GM15510 (cell line): ENCODE measurements around the gene STXBP3.
A peak's percentile ranks its signal among the peaks of the same experiment; 100 is the strongest.

ENCODE experiments used
- POLR2A ChIP-seq: IDR thresholded peaks from 3 replicates; pipeline ENCODE4 v1.6.1; 2011; ENCODE audit warnings: borderline replicate concordance; ENCODE audit not compliant: insufficient read length; ENCODE audit errors: extremely low read depth

STXBP3 gene, protein sequence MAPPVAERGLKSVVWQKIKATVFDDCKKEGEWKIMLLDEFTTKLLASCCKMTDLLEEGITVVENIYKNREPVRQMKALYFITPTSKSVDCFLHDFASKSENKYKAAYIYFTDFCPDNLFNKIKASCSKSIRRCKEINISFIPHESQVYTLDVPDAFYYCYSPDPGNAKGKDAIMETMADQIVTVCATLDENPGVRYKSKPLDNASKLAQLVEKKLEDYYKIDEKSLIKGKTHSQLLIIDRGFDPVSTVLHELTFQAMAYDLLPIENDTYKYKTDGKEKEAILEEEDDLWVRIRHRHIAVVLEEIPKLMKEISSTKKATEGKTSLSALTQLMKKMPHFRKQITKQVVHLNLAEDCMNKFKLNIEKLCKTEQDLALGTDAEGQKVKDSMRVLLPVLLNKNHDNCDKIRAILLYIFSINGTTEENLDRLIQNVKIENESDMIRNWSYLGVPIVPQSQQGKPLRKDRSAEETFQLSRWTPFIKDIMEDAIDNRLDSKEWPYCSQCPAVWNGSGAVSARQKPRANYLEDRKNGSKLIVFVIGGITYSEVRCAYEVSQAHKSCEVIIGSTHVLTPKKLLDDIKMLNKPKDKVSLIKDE

DNA sequence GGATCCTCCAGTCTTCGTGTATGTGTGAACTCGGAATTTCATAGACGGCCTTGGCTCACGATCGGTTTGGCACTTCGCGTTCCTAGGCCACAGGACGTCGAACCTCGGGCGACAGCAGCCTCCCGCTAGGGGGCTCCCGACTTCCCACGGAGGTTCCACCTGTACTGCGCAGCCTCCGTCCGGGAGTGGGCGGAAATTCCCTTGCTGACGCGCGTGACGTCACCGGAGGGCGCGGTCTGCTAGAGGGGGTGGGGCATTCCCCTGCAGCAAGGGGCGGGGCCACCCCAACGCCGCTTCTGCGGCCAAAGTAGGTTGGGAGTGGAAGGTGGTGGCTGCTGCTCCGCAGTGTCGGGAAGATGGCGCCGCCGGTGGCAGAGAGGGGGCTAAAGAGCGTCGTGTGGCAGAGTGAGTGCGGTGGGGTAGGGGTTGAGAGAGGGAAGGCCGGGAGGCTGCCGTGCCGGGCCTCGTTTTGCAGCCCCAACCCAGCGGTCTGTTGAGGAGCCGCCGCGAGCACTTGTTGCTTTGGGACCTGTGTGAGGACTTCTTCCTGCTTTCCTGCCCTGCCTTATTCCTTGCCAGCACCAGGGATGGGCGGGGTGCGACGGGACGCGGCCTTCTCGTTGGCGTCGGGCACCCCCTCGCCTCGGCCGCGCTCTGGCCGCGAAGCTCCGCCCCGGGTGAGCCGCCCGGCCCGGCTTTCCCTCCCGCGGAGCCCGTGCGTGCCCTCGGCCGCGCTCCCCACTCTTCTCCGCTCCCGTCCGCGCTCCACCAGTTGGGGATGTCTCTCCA, at the start of gene STXBP3:
Gene STXBP3, plus strand, starts transcription at position 293 of the 789 bp plus-strand sequence. Its CDS starts 64 bp downstream, at position 357.
- peak; percentile 88 for TF ChIP-seq POLR2A

DNA sequence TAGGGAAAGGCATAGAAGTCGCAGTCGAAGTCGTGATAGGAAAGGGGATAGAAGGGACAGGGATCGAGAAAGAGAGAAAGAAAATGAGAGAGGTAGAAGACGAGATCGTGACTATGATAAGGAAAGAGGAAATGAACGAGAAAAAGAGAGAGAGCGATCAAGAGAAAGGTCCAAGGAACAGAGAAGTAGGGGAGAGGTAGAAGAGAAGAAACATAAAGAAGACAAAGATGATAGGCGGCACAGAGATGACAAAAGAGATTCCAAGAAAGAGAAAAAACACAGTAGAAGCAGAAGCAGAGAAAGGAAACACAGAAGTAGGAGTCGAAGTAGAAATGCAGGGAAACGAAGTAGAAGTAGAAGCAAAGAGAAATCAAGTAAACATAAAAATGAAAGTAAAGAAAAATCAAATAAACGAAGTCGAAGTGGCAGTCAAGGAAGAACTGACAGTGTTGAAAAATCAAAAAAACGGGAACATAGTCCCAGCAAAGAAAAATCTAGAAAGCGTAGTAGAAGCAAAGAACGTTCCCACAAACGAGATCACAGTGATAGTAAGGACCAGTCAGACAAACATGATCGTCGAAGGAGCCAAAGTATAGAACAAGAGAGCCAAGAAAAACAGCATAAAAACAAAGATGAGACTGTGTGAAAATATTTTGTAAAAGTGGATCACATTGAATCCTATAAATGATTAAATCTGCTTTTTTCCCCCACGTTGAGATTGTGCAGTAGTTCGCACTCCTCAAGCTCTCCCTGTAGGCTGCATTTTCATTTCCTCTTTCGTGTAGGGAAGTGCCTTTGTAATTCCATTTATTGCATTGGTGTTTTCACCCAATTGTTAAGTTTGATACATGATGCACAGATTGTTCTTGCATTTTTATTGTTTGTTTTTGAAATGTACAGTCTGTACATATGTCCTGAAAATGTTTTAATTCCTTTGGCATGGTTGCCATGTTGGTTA, 46.8 kb upstream of the STXBP3 start:
- no peak for TF ChIP-seq POLR2A

DNA sequence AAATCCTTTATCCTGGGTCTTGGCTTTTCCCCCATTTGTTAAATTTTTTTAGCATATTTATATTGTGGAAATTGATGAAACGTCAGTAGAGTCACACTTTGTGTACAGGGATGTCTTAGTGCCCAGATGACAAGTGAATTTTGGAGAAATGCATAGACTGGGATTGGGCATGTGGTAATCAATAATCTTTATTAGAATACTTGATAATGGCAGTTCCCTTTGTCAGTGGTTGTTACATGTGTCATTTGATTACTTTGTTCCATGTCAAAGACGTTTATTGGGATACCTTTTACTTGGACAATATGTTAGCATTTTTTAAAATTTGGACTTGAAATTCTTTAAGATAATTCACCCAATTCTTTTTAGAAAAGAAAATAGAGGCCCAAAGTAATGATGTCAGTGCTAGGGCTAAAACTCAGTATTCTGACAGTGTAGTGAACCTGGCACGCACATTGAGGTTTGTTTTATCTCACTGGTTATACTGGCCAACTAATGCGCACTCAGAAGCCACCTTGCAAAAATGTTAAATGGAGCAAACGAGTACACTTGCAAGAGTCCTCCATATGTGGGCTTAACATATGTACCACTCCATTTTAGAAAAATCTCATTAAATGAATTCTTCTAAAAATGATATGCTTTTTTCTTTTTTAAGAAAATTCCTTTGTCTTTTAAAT, 45.2 kb upstream of the STXBP3 start:
- no peak for TF ChIP-seq POLR2A

DNA sequence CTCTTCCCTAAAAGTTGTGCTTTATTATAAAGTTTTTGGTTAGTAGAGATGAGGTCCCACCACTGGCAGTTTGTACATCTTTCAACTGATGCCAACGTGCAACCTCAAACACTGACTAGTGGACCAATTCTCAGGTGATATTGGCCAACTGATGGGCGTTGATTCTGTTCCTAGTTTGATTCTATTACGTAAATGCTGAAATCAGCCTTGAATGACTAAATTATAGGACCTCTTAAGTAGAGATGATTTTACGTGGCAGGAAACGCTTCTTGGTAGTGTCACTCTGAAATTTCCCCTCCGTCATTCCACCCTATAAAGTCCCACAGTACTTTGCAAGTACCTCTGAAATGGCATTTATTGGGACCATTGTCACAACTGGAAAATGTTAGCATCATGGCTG, 42.5 kb upstream of the STXBP3 start:
- TF ChIP-seq POLR2A: no peak

DNA sequence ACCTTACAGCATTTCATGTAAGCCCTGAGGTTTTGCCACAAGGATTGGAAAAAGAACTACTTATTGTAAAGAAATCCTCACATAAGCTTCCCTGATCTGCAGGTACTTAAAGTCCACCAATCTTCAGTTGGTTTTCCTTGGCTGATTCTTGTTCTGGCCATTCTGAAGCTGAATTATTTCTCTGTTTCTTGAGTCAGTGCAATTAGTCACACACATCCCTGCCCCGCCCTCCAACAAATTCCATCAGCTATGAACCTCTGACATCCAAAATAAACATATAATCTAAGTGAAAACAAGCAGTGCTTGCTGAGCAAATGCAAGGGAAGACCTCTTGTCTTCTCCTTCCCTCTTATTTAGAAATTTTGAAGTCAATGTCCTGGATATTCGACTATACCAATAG, 42.0 kb upstream of the STXBP3 start:
- no peak for TF ChIP-seq POLR2A

DNA sequence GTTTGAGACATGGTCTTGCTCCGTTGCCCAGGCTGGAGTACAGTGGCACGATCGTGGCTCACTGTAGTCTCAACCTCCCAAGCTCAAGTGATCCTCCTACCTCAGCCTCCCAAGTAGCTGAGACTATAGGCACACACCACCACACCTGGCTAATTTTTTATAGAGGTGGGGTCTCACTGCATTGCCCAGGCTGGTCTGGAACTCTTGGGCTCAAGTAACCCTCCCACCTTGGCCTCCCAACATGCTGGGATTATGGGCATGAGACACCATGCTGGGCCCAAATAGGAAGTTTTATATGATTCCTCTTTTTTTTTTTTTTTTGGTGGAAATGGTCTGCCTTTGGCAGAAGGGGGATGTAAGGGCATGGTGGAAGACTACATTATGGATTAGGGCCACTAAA, 39.8 kb upstream of the STXBP3 start:
- no peak for TF ChIP-seq POLR2A

DNA sequence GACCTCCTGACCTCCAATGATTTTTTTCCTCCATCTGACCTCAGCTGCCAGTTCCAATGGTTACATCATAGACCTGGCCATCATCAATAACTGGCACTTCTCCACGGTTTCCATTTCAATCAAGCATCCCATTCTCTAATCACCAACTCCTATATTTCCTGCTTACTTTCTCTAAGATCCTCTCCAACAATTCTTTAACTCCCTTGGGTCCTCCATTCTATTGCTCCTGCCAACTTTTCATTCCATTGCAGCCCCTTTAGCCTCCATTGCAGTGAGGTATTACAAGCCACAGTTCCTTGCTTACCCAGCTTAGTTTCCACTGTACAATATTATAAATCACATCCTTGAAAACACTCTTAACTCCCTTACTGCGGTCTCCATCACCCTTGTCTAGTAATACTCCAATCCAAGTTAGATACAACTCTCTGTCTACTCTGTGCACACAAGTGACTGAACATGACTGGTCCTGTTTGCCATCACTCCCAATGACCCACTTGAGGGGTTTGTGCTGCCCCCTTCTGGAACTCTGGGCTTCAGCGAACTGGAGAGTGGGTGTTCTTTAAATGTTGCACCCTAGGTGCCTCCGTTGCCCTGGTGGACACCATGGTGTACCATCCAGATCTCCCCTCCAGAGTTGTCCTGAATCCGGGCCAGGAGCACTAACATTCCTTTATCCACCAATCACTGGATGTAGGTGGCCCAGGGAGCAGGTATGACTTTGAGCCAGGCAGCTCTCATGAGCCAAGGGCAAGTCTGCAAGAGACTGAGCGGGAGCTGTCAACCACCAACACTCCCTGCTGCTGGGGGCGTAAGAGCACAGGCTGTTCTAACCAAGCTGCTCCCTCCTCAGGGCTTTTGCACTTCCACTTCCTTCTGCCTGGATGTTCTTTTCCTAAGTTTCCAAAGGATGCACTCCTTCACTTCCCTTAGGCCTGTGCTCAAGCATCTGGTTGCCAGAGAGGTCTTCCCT, 37.5 kb upstream of the STXBP3 start:
- TF ChIP-seq POLR2A: no peak

DNA sequence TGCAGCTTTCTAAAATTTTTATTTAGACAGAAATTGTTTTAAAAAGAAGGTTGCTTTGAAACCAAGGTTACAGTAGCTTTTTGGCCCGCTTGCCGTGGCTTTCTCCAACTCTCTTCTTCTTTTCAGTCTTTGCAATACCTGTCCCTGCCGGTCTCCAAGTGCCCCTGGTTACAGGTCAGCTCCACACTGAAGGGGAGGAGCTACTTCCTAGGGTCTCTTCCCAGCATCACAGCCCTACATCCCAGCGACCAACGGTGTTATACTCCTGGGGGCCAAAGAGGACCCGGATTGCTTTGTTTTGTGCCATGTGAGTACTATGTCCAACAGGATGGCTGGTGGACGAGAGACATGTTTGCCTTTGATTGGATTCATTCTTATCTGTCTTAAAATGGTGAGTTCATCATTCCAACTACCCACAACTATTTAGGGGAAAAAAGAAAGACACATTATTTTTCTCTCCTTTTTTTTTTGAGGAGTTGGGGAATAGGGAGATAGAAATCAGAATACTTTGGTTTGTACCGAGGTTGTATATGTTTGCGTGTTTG, 33.8 kb upstream of the STXBP3 start, which contains the start of gene FNDC7:
Gene FNDC7, plus strand, starts transcription at position 303 of the 545 bp plus-strand sequence. Its CDS starts 26 bp downstream, at position 329.
- no peak for TF ChIP-seq POLR2A

DNA sequence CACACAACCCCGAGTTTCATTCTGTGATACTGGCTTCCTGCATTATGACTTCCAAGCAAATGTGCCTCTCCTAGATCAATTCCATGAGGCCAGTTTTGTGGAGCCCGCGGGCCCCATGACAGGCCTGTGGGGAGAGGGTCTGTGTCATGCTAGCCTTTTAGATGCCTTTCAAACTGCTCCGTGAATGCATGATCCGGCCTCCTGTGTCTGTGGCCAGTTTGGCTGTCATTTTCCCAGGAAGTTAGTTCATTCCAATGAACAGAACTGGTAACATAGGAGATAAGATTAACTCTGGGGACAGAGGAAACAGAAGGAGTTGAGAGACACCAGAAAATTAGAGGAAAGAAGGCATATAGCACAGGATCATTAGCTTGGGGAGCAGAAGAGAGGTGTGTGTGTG, 30.5 kb upstream of the STXBP3 start:
- TF ChIP-seq POLR2A: no peak

DNA sequence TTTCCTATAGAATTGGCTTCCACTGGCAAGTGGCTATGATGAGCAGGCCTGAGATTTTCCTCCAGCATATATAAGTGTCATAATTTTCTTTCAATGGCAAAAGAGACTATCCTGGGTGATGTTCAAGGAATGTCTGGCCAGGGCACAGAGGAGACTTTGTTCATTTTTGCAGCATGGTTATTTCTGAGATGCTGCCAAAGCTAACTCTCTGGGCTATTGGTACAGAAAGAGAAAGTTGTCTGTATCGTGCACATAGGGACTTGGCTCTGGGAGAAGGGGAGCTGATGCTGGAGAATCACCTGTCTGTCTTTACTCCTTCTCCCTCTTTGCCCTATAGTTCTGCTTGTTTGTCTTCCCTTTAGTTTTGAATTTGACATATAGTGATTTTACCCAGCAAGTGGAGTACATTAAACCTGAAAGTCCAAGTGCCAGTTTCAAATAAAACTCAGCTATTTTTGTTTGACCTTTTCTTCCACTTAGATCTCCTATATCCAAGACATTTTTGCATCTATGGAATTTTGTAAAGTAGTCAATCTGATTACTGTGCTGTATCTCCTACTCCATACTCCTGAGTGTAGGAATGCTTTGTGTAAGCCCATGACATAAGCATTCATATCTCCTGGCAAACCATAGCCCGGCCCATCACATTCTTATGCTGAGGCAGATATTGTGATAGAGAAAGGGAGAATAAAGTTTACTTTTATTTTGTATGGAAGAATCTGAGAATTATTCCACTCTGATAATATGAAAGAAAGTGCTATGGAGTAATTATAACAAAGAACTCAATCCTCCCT, 29.8 kb upstream of the STXBP3 start:
- TF ChIP-seq POLR2A: no peak

DNA sequence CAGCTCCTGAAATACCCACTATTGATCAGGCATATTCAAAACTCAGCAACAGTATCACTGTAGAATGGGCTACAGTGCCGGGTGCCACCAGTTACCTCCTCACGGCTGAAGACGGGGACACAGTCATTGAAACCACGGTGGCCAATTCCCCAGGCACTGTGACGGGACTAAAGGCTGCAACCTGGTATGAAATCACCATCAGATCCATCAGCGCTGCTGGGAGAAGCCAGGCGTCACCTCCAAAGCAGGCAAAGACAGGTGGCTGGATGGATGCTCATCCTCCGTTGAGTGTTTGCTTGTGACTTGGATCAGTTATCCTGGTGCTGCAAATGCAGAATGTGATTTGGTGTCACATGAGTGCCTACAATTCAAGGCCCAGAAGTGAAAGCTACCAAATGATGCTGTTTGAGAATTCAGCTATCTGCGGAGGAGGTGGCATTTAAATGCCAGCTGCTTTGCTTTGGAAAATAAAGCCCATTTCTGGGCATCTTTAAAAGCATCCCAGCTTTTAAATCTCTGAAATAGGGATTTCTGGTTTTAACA, 28.6 kb upstream of the STXBP3 start:
- TF ChIP-seq POLR2A: no peak
